Hair follicle dermal papilla cell (primary cell): ENCODE data around the gene ANKRD63. TPM values are rescaled to one million over a fixed set of nuclear protein-coding genes. Genes with fewer than 3 reads are reported as not detected.

Experiments used
- total RNA-seq: library from RNA; depleted of rRNA; stranded (reverse); fragments of >200 nt; gene quantifications from 2 replicates; pipeline ENCODE4 v1.2.3, GENCODE V29; 2012

The ANKRD63 gene, protein sequence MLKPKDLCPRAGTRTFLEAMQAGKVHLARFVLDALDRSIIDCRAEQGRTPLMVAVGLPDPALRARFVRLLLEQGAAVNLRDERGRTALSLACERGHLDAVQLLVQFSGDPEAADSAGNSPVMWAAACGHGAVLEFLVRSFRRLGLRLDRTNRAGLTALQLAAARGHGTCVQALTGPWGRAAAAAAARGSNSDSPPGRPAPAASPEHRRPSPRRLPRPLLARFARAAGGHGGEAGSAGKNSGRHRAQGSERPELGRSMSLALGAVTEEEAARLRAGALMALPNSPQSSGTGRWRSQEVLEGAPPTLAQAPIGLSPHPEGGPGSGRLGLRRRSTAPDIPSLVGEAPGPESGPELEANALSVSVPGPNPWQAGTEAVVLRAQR
- not detected in 2 replicates for total RNA-seq

DNA sequence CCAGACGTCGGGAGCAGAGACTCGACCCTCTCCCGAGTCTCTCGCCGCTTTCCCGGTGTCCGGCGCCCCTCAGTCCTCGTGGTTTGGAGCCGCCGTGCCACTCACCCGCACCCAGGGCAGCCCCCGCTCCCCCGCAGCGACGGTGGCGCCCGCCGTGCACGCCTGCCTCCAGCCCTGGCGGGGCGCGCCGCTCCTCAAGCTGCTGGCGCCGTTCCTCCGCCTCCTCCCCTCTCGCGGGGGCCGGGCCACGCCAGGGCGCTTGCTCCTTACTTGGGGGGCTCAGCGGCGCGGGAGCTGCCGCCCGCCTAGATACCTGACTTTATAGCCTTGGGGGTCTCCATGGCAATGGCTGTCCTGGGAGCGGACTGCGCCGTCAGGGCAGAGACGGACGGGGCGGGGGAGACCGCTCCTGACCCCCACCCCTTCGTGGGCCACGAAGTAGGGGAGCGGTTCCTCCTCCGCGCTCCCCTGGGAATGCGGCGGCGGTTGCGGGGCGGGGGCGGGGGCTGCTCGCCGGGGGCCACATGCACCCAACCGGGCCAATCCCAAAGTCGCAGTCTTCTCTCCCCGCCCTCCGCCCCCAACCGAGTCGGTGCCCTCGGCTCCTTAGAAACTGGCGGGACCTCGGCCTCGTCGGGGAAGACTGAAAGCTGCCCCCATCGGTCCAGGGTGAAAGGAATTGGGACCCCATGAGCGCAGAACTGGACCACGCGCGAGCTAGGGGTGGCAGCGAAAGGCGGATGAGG, at the start of gene ANKRD63:
Gene ANKRD63 (minus strand): TSS at position 196 of the 746 bp plus-strand sequence. CDS start 478 bp downstream, outside the sequence.

DNA sequence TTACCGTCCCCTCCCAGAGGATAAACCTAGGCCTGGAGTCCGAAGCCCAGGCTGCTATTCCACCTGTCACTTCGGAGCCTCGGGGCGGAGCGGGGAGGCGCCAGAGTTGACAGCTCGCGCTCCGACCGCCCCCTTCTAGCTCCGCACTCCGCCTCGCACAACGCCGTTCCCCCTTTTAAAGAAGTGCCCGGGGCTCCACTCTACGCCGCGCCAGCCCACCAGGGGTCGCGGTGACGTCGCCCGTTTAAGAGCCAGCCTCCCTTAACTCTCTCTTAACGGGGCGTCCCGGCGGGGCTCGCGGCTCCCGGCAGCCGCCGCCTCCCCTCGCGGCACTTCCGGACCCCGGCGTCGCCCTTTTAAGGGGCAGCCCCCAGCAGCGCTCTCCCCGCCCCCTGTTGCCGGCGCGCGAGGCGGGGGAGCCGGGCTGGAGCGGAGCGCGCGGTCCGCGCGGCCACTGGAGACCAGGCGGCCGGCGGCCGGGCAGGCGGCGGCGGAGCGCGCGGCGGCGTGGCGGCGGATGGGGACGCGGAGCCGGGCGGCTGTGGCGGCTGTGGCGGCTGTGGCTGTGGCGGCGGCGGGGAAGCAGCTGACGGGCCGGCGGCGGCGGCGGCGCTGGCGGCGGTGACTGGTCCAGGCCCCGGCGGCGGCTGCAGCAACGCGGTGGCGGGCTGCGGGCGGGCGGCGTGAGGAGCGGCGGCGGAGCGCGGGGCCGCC, 40.5 kb upstream of the ANKRD63 start, which contains the start of gene INAFM2:
Gene INAFM2 (plus strand): TSS at position 454 of the 714 bp plus-strand sequence. CDS start 364 bp downstream, outside the sequence.

DNA sequence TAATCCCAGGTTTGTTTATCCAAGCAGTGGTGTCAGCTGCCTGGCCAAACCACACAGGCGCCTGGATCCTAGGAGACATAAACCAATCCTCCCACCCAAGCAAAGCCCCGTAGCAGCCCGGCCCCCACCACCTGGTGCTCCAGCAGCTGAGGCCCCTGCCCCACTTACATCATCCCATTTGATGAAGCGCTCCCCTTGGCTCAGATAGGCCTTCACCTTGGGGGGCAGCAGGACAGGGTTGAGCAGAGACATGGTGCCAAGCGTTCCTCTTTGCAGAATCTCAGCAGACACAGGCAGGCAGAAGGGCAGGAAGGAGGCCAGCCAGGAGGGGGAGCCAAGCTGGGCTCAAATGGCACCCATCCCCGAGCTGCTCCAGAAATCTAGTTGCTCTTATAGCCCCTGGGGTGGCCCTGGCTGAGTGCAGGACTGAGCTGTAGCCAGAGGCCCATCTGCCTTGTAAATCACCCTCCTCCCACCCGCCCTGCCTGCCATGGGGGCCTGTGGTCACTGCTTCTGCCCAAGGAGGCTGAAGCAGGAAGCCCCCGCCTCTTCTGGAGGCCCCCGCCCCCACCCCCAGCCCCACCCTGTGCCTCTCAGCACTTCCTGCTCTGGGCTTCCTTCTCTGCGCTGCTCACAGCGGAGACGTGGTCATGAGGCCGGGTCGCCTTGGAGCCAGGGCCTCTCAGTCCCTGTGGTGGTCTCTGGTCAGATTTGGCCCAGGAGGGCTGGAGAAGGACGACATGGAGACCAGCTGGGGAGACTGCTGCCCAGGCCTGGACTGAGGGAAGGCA, 24.8 kb upstream of the ANKRD63 start, which contains the start of gene PLCB2:
Gene PLCB2 (minus strand): TSS at position 515 of the 791 bp plus-strand sequence. CDS start 263 bp downstream, at position 252.

DNA sequence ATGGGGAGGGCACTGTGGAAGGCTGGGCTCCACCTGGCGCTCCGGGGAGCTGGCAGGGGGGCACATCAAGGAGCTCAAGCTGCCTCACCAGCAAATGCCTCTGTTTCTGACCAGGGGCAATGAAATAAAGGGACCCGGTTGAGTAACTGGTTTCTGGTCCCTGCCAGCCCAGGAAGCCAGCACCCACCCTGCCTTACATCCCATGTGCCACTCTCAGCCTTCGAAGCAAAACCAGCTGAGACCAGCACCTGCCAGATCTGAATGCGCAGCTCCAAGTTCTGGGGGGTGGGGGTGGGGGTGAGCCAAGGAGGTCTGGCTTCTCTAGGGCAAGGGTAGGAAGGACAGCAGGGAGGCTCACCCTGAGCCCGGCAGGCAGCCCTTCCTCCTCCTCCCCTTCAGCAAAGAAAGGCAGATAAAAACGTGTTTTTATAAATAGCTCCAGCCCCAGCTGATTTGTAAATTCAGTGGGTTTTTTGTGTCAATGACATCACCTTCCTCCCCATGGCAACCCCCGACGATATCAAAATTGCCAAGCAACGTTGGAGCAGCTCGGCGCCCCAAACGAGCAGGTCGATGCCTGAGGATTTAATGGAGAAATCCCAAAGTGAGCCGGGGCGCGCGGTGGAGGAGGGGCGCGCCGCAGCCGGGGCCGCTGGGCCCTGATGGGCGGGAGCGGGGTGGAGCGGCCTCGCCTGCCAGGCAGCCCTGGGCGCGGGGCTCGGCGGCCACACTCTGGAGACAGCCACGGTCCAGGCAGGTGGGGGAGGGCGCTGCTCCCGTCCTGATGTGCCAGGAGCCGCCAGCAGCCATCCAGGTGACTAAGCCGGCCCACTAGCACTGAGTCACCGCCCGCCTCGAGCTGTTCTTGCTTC, 44.1 kb downstream of the ANKRD63 start, which contains the start of gene PAK6:
Gene PAK6 (plus strand): TSS at position 532 of the 872 bp plus-strand sequence. CDS start 25,723 bp downstream, outside the sequence.

Other genes starting within 250 kb of the ANKRD63 start
- gene SRP14, start 243.9 kb downstream of the ANKRD63 start, total RNA-seq = 82.8 and 118 TPM in 2 replicates
- gene BMF, start 174.2 kb downstream of the ANKRD63 start, total RNA-seq = 6.6 and 9.2 TPM in 2 replicates
- gene BUB1B, start 122.0 kb downstream of the ANKRD63 start, total RNA-seq = 2.4 and 5.0 TPM in 2 replicates
- gene PAK6, start 44.0 kb downstream of the ANKRD63 start, total RNA-seq = 0.12 and 0.32 TPM in 2 replicates
- gene PLCB2, start 24.9 kb upstream of the ANKRD63 start, total RNA-seq = 0.12 and 0.49 TPM in 2 replicates
- gene INAFM2, start 40.6 kb upstream of the ANKRD63 start, total RNA-seq = 12.2 and 13.4 TPM in 2 replicates
- 31.0 and 35.0 TPM in 2 replicates for gene CCDC9B, start 57.9 kb upstream of the ANKRD63 start, total RNA-seq
- not detected in 2 replicates for gene PHGR1, start 68.0 kb upstream of the ANKRD63 start, total RNA-seq
- 0.49 and 0.65 TPM in 2 replicates for gene DISP2, start 75.2 kb upstream of the ANKRD63 start, total RNA-seq
- 10.9 and 12.0 TPM in 2 replicates for gene KNSTRN, start 99.7 kb upstream of the ANKRD63 start, total RNA-seq
- gene IVD, start 122.7 kb upstream of the ANKRD63 start, total RNA-seq = 53.2 and 57.8 TPM in 2 replicates
- gene BAHD1, start 157.9 kb upstream of the ANKRD63 start, total RNA-seq = 13.7 and 17.8 TPM in 2 replicates
- gene CHST14, start 187.9 kb upstream of the ANKRD63 start, total RNA-seq = 15.5 and 18.7 TPM in 2 replicates